DMS114 treated with DMSO at 0.1 percent for 48 hours (cell line): ENCODE data around the gene MICU2.

ENCODE experiments used
- DNase-seq: peaks from one replicate; lab custom pipeline; 2025; ENCODE audit not compliant: unreplicated experiment; lab: John Stamatoyannopoulos, UW

Gene MICU2

GRCh38 chr13:21504379-21504778 is 99.6 kb downstream of the MICU2 start:
- DNase-seq, result no peak

- DNase-seq, result no peak
Observed at GRCh38 chr13:21501686-21502085, 102.3 kb downstream of the MICU2 start.

DNA sequence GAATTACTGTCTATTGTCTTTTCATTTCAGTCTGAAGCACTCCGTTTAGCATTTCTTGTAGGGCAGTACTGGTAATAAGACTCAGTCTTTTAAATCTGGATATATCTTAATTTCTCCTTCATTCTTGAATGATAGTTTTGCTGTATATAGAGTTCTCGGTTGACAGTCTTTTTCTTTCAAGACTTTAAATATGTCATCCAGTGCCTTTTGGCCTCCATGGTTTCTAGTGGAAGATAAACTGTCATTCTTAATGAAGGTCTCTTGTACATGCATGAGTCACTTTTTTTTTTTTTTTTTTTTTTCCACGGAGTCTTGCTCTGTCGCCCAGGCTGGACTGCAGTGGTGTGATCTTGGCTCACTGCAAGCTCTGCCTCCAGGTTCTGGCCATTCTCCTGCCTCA is 117.6 kb downstream of the MICU2 start:
- DNase-seq, result no peak

GRCh38 chr13:21483748-21484147 is 120.2 kb downstream of the MICU2 start:
- DNase-seq, result no peak

- DNase-seq, result no peak
Observed at GRCh38 chr13:21481359-21481758, 122.6 kb downstream of the MICU2 start.

DNA sequence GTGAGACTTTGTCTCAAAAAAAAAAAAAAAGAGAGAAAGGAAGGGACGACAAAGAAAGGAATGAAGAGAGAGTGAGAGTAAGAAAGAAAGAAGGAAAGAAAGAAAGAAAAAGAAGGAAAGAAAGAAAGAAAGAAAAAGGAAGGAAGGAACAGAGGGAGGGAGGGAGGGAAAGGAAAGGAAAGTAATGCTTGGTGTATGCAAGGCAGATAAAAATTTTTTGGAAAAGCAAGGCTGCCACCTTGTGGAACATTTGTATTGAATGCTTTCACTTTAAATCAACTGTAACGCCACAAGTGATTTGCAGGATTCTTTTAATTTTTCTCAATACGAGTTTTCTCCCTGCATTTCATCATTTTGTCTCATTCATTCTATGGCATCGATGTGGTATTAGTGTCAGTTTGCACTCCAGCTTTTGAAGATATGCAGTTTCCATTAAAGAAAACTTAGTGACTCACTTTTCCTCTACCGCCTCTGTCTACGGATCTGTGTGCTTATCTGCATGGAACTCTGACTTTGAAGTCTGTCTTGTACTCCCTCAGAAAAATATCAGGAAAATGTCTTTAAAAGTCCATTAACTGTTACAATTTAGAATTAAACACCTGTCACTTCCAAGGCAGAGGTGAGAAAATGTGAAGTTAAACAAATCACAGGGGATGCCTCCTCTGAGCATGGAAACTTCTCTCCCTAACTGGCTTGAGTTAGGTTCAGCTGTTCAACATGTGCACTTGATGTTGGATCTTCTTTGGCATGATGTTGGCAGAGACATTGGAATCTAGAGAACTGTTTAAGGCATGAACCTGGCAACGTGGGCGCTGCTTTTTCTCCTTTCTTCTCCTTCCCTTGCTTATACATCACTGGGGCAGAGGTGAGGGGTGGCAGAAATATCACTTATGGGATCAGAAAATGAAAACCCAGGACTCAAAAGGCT is 124.8 kb downstream of the MICU2 start:
- DNase-seq, result peak; percentile 54

- peak; percentile 62 for DNase-seq
Observed at GRCh38 chr13:21476893-21477472, 127.0 kb downstream of the MICU2 start.

- no peak for DNase-seq
Observed at GRCh38 chr13:21475115-21475514, 128.9 kb downstream of the MICU2 start.

DNA sequence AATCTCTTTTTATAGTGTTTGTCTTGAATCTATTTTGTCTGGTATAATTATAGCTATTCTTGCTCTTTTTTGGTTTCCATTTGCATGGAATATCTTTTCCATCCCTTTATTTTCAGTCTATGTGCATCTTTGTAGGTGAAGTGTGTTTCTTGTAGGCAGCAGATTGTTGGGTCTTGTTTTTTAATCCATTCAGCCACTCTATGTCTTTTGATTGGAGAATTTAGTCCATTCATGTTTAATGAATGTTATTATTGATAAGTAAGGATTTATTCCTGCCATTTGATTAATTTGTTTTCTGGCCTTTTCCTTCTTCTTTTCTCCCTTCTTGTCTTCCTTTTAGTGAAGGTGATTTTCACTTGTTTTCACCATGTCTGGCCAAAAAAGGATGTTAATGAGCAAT is 133.2 kb downstream of the MICU2 start:
- no peak for DNase-seq

DNA sequence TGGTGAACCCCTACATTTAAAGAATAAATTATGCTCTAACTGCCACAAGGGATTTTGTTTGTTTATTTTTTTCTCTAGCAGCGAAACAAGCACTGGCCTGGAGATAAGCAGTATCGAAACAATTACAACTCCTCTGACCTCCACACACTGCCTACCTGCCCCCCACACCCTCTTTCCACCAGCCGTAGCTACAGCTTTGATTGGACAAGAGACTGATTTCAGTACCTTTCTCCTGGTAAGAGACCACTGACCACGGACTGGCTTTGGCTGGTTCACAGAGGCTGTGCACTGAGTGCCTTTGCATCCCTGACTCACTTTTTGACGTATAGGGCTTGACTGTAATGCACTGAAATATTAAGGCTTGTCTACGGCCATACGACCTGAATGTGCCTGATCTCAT is 137.4 kb downstream of the MICU2 start:
- DNase-seq, result no peak

DNA sequence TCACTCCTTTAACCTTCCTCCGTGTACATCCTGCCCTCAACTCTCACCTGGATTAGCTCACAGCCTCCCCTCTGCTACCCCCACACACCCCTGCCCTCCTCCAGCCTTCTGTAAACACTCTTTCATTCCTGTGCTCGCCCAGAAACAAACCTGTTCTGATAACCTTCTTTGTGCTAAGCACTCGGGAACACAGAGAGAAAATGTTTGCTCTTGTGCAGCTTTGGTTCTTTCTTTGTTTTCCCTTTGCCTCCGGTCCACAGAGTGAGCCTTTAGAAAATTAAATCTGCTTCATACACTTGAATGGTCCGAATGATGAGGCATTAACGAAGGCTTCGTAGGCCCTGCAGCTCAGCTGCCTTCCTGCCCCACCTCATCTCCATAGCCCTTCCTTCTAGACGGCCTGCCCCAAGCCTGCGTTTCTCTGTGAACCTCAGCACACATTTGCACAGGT is 138.2 kb downstream of the MICU2 start:
- DNase-seq, result no peak

DNA sequence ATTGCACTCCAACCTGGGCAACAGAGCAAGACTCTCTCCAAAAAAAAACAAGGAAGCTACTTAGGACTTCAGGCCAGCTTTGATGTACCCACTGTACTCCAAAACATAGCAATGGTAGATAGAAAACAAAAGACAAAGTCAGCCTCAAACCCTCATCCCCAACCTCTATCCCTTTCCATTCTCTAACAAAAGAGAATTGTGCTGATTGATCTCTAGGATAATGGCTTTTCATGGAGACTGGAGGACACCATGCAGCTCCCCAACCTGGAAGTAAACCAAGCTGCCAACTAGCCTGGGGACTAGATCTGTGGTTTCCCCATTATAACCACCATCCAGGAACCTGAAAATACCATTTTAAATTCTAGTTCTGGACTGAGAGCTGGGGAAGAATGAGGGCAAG is 140.5 kb downstream of the MICU2 start:
- no peak for DNase-seq

- no peak for DNase-seq
Observed at GRCh38 chr13:21461131-21461530, 142.8 kb downstream of the MICU2 start.

- DNase-seq, result peak; percentile 19
Observed at GRCh38 chr13:21458813-21459701, 144.9 kb downstream of the MICU2 start, which contains the start of gene ZDHHC20. TSS of gene ZDHHC20 (minus strand) at chr13:21459303. CDS start at chr13:21459171, 132 bp downstream.

DNA sequence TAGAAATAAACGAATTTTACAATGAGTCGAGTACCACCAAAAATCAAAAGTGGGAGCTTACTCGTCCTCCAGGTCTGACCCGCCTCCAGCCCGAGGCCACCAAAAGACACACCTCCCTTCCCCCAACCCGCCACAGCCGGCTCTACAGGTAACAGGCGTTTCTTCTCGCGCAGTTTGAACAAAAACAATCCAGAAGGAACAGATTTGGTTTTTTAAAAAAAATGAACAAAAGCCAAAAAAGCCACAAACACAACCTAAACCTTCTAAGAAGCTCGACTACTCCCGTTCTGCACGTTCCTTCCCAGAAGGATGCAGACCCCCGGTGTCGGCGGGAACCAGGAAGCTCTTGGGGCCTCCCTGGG is 145.5 kb downstream of the MICU2 start:
- DNase-seq, result no peak

- no peak for DNase-seq
Observed at GRCh38 chr13:21453387-21454081, 150.4 kb downstream of the MICU2 start.

DNA sequence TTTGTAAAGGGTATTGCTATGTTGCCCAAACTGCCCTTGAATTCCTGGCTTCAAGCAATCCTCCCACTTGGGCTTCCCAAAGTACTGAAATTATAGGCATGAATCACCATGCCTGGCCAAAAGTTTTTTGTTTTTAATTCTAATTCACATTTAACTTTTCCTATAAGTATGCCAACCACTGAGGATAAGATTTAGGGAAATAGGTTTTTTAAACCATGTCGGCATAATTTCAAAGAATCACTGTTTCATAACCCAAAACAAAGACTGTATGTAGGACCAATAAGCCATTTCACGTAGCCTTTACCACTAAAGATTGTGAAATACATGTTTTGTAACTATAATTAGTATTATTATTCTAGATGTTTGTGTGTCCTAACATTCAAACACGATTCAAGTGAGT is 153.0 kb downstream of the MICU2 start:
- no peak for DNase-seq

GRCh38 chr13:21446656-21447055 is 157.3 kb downstream of the MICU2 start:
- no peak for DNase-seq

DNA sequence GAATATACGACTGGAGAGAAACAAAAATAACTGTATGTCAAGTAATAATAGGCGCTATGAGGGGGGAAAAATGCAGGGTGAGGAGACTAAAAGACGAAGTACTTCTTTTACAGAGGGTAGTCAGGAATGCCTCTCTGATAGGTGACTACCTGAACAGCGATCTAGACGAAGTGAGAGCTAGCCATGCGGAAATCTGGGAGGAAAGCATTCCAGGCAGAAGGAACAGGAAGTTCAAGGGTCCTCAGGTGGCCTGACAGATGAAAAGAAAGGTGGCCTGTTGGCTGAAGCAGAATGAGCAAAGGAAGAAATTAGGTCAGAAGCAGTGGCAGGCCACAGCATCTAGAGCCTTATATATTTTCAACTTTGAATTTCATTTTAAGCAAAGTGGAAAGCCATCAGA is 158.2 kb downstream of the MICU2 start:
- no peak for DNase-seq

DNA sequence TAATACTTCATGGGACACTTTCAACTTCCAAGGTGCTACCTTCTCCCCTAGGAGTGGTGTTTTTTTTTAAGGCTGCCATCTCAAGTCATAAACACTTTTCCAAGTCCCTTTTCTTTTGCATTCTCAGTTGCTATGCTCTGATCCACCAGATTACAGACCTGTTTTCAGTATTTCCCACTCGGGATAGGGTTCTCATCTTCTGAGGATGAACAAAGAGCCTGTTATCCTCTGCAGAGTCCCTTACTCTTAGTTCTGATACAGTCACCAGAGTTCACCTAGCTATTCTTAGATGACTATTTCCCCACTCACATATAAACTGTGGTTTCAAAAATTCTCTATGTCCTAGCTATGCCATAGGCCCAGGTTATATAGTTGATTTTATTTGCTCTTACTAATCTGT is 160.8 kb downstream of the MICU2 start:
- no peak for DNase-seq
